DOHH2 (cell line): ENCODE measurements around the gene TOMM40.

Source experiments
- H3F3A ChIP-seq: fragments of 200-600 bp; sonication (generic), shearing (Covaris generic); 2 replicates; pipeline ENCODE4 v1.6.0; 2016; ENCODE audit warnings: antibody characterized with exemption, mild to moderate bottlenecking; ENCODE audit not compliant: control insufficient read depth, insufficient read depth
- H3K27ac ChIP-seq: fragments of 200-600 bp; sonication (generic); 2 replicates; pipeline ENCODE4 v1.5.1; 2014; ENCODE audit warnings: low read depth, mild to moderate bottlenecking, low read length, moderate library complexity
- H3K27me3 ChIP-seq: fragments of 200-600 bp; sonication (generic); 2 replicates; pipeline ENCODE4 v1.6.1; 2014; ENCODE audit warnings: mild to moderate bottlenecking, low read length, mixed read lengths; ENCODE audit not compliant: control insufficient read depth
- H3K36me3 ChIP-seq: fragments of 200-600 bp; sonication (generic); 2 replicates; pipeline ENCODE4 v1.6.1; 2014; ENCODE audit warnings: mild to moderate bottlenecking, low read length, moderate library complexity, mixed read lengths; ENCODE audit not compliant: control insufficient read depth
- H3K4me1 ChIP-seq: fragments of 200-600 bp; sonication (generic); 2 replicates; pipeline ENCODE4 v1.6.1; 2014; ENCODE audit warnings: mild to moderate bottlenecking, low read length, mixed read lengths; ENCODE audit not compliant: control insufficient read depth
- H3K4me2 ChIP-seq: fragments of 200-600 bp; sonication (generic); 2 replicates; pipeline ENCODE4 v1.6.0; 2014; ENCODE audit warnings: mild to moderate bottlenecking, low read length, moderate library complexity
- H3K4me3 ChIP-seq: fragments of 200-600 bp; sonication (generic); 2 replicates; pipeline ENCODE4 v1.5.1; 2014; ENCODE audit warnings: mild to moderate bottlenecking, low read length, mixed read lengths
- H3K79me2 ChIP-seq: fragments of 200-600 bp; sonication (generic); 2 replicates; pipeline ENCODE4 v1.6.1; 2014; ENCODE audit warnings: mild to moderate bottlenecking, low read length, mixed read lengths; ENCODE audit not compliant: control insufficient read depth
- H3K9me2 ChIP-seq: fragments of 200-600 bp; sonication (generic); replicated peaks from 2 replicates; pipeline ENCODE4 v1.6.1; 2014; ENCODE audit warnings: mild to moderate bottlenecking, low read length, mixed read lengths; ENCODE audit not compliant: control insufficient read depth
- H3K9me3 ChIP-seq: fragments of 200-600 bp; sonication (generic); 2 replicates; pipeline ENCODE4 v1.6.1; 2014; ENCODE audit warnings: antibody characterized with exemption, low read length, mixed read lengths; ENCODE audit not compliant: control insufficient read depth, insufficient read depth
- H4K20me1 ChIP-seq: fragments of 200-600 bp; sonication (generic); 2 replicates; pipeline ENCODE4 v1.6.0; 2014; ENCODE audit warnings: low read depth, mild to moderate bottlenecking, antibody characterized with exemption, low read length, moderate library complexity; ENCODE audit not compliant: control insufficient read depth, insufficient read depth
- CTCF ChIP-seq: fragments of 200-600 bp; sonication (generic); IDR thresholded peaks from one replicate; pipeline ENCODE4 v1.5.1; 2014; ENCODE audit warnings: antibody characterized with exemption, mild to moderate bottlenecking, low read depth, low read length; ENCODE audit not compliant: poor library complexity, severe bottlenecking
- EZH2phosphoT487 ChIP-seq: fragments of 200-600 bp; sonication (generic); IDR thresholded peaks from 2 replicates; pipeline ENCODE4 v1.6.1; 2017; ENCODE audit warnings: borderline replicate concordance, mild to moderate bottlenecking, antibody characterized with exemption, low read length, moderate library complexity, mixed read lengths

Gene TOMM40

GRCh38 chr19:44897835-44898234 lies 6.8 kb downstream of the TOMM40 start:
- Histone ChIP-seq H3K4me1 (peaks cover 2% of the 10 kb centered on the region; the same call in 1 of the 2 replicates), H3K9me2 (no peaks in the 10 kb centered on the region), H3K36me3 (peaks cover 83% of the 10 kb centered on the region), H3K9me3 (no peaks in the 10 kb centered on the region), H3K4me3 (no peak overlapping the region), H3K79me2 (peaks cover 34% of the 10 kb centered on the region), H3K4me2 (no peak overlapping the region), H3K27me3 (no peaks in the 10 kb centered on the region), H4K20me1 (peaks cover 4% of the 10 kb centered on the region), H3K27ac (no peak overlapping the region), H3F3A (no peaks in the 10 kb centered on the region)
- TF ChIP-seq EZH2phosphoT487 (no peak), CTCF (no peak)

- Histone ChIP-seq H3K36me3 (peaks cover 69% of the 10 kb centered on the region), H3K4me1 (peaks cover 5% of the 10 kb centered on the region; the same call in 1 of the 2 replicates), H3K27me3 (peaks cover 4% of the 10 kb centered on the region), H3K4me2 (no peak overlapping the region), H3K4me3 (no peak overlapping the region), H4K20me1 (peaks cover 10% of the 10 kb centered on the region; the same call in 1 of the 2 replicates), H3K9me3 (no peaks in the 10 kb centered on the region), H3K79me2 (peaks cover 15% of the 10 kb centered on the region; the same call in 1 of the 2 replicates), H3K9me2 (no peaks in the 10 kb centered on the region), H3K27ac (no peak overlapping the region), H3F3A (peaks cover 2% of the 10 kb centered on the region)
- TF ChIP-seq CTCF (no peak), EZH2phosphoT487 (no peak)
Measured at GRCh38 chr19:44900328-44901244, 9.5 kb downstream of the TOMM40 start.

DNA sequence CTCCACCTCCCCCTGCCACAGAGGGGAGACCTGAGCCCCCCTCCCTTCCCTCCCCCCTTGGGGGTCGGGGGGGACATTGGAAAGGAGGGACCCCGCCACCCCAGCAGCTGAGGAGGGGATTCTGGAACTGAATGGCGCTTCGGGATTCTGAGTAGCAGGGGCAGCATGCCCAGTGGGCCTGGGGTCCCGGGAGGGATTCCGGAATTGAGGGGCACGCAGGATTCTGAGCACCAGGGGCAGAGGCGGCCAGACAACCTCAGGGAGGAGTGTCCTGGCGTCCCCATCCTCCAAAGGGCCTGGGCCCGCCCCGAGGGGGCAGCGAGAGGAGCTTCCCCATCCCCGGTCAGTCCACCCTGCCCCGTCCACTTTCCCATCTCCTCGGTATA lies 12.2 kb downstream of the TOMM40 start:
- Histone ChIP-seq H3K36me3 (peaks cover 44% of the 10 kb centered on the region), H3K9me2 (no peaks in the 10 kb centered on the region), H4K20me1 (peaks cover 10% of the 10 kb centered on the region; the same call in 1 of the 2 replicates), H3K9me3 (no peaks in the 10 kb centered on the region), H3K4me1 (peaks cover 13% of the 10 kb centered on the region), H3K4me3 (no peak overlapping the region), H3K4me2 (no peak overlapping the region), H3K27ac (no peak overlapping the region), H3F3A (peaks cover 2% of the 10 kb centered on the region), H3K79me2 (no peaks in the 10 kb centered on the region), H3K27me3 (peaks cover 14% of the 10 kb centered on the region)
- no peak for TF ChIP-seq CTCF
